HG02610 (cell line): Measurements from ENCODE around the gene ESR1.
"Not testable (repeated sequence)": the region's sequence is repeated elsewhere in the genome, so short reads cannot be mapped to it uniquely, and the experiment has no call there.

Experiments used
- ATAC-seq: cut with Tn5 transposase; IDR thresholded peaks from one replicate; pipeline ENCODE4 v1.9.1; 2021; ENCODE audit warnings: mild to moderate bottlenecking, moderate library complexity; ENCODE audit not compliant: unreplicated experiment

Gene ESR1

GRCh38 chr6:151811081-151811480 lies 3.6 kb downstream of the ESR1 start:
- ATAC-seq = no peak

DNA sequence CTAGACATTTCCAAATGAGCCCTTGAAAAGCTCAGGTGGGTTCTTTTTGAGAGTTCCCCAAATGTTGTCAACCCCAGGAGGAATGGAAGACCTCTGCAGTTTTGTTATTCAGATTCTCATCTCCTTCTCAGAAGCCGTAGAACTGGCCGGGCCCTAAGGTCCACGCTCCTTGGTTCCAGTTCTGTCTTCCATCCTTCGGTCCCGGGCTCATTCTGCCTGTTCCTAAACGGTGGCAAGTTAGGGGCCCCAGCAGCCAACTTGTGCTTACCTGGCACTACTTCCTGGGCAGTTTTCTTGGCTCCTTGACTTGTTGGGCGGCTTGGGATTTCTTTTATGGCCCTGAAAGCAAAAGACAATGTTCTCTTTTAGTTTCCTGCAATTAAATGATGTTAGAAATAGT lies 6.4 kb downstream of the ESR1 start:
- no peak for ATAC-seq

DNA sequence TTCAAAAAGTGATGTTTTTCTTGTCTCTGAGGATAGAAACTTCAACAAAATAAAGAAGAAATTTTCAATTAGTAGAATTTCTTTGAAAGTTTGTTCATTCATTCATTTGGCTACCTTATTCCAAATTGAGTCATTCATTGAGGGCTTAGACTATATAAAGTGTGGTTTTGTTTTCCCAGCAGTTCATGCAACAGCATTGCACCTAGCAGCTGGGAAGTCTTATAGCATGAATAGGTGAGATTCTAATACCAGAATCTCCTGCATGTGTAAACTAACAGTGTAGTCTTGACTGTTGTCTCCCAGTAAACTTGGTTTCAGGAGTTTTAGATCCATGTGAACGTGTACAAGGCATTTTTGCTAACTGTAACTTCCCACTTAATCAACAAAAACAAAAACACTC lies 7.1 kb downstream of the ESR1 start:
- no peak for ATAC-seq

DNA sequence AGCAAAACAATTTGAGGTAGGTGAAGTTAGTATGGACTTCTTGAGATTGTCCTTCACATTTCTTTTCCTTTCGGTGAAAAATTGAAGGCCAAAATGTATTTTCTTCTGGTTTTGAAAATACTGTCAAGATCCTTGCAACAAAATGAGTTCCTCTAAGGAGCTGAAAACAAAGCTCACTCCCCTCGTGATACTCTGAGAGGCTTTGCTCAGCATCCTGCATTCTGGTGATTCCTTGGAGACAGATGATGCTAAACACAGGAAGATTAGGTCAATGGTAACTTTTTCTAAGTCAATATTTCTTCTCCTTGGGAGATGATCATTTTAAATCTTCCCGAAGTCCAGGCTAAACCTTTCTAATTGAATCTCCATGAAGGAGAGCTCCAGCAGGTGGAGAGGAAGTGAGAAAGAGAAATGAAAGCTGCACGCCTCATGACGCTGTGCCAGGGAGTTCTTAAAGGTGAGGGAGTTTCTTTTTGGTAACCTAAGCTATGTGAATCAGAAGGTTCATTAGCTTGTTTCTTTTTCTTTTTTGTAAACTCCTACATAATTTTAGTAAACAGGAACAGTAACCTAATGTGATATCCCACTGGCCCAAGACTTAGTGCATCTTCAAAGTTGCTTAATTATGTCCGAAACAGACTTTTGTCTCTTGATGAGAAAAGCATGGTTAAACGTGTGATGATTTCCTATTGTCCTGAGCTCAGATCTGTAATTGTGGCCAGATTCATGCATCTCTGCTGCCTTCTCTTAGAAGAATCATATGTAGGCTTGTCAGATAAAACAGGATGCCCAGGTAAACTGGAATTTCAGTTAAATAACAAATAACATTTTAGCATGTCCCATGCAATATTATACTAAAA lies 15.0 kb downstream of the ESR1 start:
- ATAC-seq = peak; percentile 89

DNA sequence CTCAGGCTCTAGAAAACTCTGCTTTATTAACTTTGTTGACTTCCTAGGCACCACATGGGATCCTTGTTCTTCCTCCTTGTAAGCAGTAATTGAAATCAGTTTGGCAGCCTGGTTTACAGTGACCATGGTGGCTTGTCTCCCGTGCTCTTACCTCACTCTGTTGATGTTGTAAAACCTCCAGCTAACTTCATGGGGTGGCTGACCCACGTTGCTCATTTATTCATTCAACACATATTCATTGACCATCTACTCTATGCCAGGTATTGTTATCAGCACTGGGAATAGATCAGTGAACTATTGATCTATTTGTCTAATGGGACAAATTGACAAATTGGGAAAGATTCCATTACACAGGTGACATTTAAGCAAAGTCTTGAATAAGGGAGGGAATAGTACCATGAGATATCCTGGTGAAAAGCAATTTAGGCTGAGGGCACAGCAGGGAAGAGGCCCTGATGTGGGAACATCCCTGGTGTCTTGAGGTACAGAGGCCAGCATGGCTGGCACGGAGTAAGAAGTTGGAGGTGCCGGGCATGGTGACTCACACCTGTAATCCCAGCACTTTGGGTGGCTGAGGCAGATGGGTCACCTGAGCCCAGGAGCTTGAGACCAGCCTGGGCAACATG lies 19.1 kb downstream of the ESR1 start:
- no peak for ATAC-seq

- no peak for ATAC-seq
These were observed 25.2 kb downstream of the ESR1 start for GRCh38 chr6:151832710-151833109.

DNA sequence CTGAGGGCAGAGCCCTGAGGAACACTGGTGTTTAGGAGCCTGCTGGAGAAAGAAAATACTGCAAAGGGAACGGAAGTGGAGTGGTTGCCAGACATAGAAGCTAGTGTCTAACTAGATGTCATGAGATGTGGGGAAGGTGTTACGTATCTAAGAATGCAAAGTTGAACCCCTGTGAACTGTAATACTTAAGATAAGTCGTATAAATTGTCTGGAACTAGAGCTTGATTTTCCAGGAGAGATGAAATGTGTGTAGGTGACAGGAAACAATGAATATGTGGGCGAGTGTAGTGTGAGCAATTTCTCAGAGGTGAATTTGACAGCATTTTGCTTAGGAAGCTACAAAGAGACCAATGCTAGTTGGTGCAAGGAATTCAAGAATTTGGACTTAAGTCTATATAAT lies 27.9 kb downstream of the ESR1 start:
- no peak for ATAC-seq

DNA sequence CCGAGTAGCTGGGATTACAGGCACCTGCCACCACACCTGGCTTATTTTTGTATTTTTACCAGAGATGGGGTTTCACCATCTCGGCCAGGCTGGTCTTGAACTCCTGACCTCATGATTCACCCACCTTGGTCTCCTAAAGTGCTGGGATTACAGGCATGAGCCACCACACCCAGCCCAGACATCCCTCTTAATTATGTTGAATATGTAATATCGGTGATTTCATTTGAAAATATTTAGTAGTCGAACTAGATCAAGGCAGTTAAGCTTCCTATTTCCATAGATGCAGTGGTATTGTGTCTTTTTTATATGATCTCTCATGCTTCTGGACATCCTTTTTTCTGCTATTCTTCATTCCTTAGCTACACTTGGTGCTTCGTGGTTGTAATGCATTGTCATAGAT lies 29.7 kb downstream of the ESR1 start:
- ATAC-seq = no peak

DNA sequence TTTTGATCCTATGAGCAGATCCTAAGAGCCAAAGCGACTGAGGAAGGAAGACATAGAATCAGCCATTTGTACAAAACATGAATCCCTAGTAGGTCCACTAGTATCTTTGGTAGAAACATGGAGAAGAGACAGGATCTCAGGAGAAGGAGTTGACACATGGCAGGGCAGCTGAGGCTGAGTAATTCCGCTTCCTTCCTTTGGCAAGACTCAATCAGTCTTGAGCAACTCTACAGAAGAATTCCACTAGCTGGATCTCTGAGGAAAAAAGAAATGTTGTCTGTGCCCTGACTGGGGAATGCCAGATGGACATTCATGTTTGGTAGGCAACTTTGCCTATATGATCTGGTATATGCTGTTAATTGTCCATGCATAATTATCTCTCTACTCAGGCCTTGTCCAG lies 35.3 kb downstream of the ESR1 start:
- ATAC-seq = no peak

DNA sequence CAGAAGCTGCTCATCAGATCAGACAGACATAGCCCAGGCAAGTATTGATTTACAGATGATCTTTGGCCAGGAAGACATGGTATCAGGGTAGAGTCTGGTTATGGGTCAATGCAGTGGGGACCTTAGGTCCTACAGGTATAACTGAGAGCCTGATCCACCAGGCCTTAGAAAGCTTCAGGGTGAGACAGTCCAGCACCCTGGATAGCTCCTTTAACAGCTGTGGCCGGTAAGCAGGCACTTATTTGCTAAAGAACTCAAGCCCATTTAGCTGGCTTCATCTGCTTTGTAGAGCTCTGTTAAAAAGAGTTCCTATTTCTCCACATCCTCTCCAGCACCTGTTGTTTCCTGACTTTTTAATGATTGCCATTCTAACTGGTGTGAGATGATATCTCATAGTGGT lies 39.6 kb downstream of the ESR1 start:
- ATAC-seq = no peak

DNA sequence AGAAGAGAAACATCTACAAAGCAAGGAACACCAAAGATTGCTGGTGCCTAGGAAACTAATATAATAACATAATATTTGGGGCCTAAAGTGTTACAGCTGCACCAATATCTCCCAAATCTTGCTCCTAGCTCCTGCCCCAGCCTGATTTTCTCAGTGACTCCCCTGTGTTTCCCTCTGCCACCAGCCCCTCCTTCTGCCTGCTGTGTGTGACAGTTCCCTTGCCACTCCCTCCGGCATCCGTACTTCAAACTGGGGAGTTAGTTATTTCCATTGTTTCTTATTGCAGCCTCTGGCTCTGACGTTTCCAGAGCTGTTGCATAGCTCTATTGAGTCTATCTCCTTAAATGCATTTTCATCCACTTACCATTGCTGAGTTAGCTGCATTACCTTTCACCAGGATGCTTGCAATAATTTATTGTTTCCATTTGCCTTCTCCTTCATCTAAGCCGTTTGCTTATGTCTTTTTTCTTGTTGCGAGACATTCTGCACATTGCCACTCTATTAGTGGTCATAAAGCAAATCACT lies 43.1 kb downstream of the ESR1 start:
- no peak for ATAC-seq

GRCh38 chr6:151858294-151858693 lies 50.8 kb downstream of the ESR1 start:
- ATAC-seq = no peak

GRCh38 chr6:151862461-151862860 lies 55.0 kb downstream of the ESR1 start:
- no peak for ATAC-seq

GRCh38 chr6:151867361-151867869 lies 59.9 kb downstream of the ESR1 start:
- ATAC-seq = not testable (repeated sequence)

- no peak for ATAC-seq
These were observed 61.9 kb downstream of the ESR1 start for GRCh38 chr6:151869345-151869744.

GRCh38 chr6:151869787-151870186 lies 62.3 kb downstream of the ESR1 start:
- no peak for ATAC-seq

DNA sequence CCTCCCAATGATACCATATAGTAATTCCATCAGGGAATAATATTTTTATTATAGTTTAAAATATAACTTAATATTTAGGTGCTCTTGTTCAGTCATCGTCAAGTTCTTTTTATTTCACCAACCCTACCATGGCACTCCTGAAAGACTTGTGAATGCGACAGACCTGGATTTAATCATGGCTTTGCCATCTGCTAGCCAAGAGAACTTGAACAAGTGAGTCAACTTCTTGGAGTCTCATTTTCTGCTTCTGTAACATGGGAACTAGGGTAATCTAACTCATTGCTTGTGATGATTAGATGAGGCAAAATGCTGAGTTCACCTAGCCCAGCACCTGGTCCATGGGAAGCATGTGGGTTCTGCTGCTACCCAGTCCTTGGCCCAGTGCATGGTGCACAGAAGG lies 62.9 kb downstream of the ESR1 start:
- ATAC-seq = no peak

GRCh38 chr6:151875524-151875923 lies 68.0 kb downstream of the ESR1 start:
- ATAC-seq = no peak

DNA sequence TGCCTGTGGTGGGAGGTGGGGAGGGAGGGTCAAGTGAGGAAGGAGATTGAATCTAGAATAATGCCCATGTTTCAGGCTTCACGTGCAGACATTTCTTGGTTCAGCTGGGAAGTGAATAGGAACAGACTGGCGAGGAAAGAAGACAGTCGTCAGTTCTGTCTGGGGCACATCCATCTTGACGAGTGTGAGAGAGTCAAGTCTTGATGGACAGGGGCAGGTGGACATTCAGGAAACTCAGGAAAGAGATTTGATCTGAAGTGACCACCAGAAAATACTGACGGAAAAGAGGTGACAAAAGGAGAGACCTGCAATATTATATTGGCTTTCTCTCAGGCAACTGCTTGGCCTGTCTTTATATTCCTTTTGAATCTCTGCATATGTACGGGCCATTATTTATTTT lies 68.6 kb downstream of the ESR1 start:
- ATAC-seq = no peak

GRCh38 chr6:151877458-151877857 lies 70.0 kb downstream of the ESR1 start:
- no peak for ATAC-seq

DNA sequence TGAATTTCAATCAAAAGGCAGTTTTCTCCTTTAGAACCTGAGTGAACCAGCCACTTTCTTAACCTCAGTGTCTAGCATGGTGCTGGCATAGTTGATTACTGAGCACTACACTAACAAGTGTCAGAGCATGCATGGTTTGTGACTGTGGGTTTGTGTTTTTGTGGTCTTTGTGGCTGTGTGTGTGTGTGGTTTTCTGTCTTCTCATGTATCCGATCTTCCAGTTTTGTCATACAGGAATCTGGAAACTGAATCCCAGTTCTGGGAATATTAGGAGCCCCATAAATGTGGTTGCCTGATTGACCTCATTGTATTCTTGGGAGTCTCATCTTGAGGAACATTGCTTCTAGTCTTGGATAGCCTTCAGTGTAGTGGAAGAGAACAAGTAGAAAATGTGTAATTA lies 73.7 kb downstream of the ESR1 start:
- no peak for ATAC-seq

- ATAC-seq = no peak
These were observed 74.7 kb downstream of the ESR1 start for GRCh38 chr6:151882206-151882605.
